ENCODE data around the gene ZBTB5. TPM values are rescaled to one million over a fixed set of nuclear protein-coding genes. Genes with fewer than 3 reads are reported as not detected.
"Not testable (repeated sequence)": the region's sequence is repeated elsewhere in the genome, so short reads cannot be mapped to it uniquely, and the experiment has no call there.

ZBTB5 gene
- total RNA-seq, 1 experiment from 2014 or later = 9.0 TPM

DNA sequence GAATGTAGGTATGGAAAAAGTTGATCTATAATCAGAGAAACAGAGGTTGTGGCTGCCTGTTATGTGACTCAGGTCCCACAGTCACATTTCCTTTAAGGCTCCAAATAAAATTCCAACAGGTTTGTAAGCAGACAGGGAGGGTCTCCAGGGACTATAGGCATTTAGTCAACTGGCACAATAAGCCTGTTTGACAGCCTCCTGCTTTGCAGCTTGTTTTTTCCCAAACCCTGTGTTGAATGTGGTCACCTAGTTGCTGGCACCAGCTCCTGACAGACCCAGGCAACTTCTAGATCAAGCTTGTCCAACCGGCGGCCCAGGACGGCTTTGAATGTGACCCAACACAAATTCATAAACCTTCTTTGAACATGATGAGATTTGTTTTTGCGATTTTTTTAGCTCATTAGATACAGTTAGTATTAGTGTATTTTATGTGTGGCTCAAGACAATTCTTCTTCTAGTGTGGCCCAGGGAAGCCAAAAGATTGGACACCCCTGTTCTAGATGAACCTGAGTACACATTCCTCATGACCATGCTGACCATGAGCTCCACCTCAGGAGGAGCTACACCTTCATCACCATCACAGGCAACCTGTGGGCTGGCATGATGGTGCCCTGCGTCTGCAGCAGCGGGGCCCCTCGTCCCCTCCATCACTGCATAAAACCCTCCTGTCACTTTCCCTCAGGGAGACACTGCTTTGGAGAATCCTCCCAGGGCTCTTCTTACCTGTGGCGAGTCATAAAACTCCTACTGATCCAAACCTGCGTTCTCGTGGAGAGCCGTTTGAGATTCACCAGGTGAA is 58.4 kb downstream of the ZBTB5 start:
- no peak for DNase-seq (ENCODE audit: low spot score)

DNA sequence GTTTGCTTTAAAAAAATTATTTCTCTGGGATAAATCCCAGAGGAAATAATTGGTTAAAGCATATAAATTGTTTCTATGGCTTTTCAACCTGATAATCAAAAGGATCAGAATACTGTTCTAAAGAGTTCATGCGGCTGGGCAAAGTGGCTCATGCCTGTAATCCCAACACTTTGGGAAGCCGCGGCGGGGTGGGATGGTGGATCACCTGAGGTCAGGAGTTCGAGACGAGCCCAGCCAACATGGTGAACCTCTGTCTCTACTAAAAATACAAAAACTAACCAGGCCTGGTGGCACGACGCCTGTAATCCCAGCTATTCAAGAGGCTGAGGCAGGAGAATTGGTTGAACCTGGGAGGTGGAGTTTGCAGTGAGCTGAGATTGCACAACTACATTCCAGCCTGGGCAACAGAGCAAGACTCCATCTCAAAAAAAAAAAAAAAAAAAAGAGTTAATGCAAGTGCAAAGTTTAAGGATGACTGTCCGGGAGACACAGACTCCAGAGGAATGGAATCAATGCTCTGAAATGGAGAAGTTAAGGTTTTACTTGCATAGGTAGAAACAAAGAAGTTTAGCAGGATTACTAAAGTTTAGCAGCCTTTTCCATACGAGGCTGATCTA is 59.4 kb downstream of the ZBTB5 start:
- no peak for DNase-seq (ENCODE audit: low spot score)

DNA sequence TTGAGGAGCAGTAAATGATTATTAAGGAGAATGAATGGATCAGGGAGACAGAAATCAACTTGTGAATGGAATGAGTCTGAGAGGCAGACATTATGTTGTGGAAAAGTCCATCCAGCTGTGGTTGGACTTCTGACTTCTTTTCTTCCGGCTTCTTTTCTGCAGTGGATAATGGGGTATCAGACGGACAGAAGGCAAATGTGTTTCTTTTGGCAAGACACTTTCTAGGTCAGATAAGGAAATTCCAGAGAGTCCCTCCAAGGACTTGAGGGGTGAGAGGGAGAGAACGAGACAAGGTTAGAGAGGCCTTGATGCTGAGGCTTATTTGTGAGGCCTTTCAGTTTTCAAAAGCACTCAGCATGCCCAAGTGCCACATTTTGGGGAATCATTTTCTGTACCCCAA is 59.9 kb downstream of the ZBTB5 start:
- no peak for DNase-seq (ENCODE audit: low spot score)

DNA sequence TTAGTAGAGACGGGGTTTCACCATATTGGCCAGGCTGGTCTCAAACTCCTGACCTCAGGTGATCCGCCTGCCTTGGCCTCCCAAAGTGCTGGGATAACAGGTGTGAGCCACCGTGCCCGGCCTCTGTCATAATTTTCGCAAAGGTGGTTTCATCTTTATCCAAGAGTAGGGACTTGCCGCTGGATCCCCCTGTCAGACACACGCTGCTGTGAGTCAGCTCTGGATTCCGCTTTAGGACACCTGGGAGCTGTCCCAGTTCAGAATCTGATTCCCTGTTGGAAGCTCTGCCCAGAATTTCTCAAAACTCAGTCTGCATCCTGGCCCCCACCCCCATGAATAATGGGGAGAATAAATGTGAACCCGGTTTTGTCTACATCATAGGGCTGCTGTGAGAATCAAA is 60.7 kb downstream of the ZBTB5 start:
- DNase-seq (ENCODE audit: low spot score) = no peak

DNA sequence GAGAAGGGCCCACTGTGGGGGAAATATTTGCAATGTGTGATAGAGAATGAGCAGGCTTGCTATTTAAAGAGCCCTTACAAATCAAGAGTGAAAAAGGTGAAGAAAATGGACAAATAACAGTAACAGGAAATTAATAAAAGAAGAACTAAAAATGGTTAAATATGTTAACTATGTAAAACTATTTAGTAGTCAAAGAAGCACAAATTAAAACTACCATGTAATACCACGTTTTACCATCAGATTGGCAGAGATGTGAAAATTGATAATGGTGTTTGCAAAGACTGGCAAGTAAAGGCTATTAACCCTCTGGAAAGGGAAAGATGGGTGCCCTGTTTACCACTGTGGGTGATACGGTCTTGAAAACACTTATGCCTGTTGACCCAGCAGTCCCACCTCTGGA is 65.9 kb downstream of the ZBTB5 start:
- DNase-seq (ENCODE audit: low spot score) = no peak

DNA sequence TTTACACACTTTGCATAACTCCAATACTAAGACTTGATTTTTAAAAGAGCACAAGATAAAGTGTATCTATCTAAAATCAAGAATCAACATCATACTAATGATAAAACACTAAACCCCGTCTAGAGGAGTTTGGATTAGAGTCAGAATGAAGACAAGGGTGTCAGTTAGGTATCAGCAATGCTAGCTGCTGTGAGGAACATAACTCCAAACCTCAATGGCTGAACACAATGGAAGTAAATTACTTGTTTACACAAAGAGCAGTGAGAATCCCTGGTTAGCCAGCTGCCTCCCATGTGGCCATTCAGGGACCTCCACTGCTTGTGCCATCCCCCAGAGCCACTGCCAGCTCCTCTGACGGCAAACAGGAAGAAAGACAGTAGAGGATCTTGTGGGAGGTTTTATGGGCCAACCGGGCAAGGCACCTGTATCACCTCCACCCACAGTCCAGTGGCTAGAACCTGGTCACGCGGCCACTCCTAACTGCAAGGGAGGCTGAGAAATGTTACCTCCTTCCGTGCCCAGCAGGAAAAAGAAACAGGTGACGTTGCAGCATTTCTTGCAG is 66.7 kb downstream of the ZBTB5 start:
- no peak for DNase-seq (ENCODE audit: low spot score)

DNA sequence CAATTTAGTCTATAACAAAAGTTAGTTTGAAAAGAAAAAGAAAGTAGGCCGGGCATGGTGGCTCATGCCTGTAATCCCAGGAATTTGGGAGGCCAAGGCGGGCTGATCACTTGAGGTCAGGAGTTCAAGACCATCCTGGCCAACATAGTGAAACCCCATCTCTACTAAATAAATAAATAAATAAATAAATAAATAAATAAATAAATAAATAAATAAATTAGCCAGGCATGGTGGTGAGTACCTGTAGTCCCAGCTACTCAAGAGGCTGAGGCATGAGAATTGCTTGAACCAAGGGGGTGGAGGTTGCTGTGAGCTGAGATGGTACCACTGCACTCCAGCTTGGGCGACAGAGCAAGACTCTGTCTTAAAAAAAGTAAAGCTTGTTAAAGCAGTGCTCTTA is 67.3 kb downstream of the ZBTB5 start:
- DNase-seq (ENCODE audit: low spot score) = not testable (repeated sequence)

DNA sequence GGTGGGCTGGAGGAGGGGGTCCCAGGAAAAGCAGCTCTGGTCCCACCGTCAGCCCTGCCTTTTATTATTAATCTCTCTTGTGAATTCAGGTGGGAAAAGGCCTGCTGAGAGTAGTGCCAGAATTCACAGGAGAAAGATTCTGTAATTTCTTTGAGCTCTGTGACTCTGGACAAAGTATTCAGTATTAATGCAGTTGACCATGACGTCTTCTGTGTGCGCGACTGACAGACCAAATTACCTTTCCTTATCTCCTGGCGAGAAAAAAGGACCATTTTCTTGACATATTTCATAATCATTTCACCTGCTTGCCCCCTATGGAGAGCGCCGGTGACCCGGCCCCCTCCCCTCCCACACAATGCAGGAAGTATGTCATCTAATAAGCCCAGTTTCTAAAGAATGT is 69.6 kb downstream of the ZBTB5 start:
- no peak for DNase-seq (ENCODE audit: low spot score)

DNA sequence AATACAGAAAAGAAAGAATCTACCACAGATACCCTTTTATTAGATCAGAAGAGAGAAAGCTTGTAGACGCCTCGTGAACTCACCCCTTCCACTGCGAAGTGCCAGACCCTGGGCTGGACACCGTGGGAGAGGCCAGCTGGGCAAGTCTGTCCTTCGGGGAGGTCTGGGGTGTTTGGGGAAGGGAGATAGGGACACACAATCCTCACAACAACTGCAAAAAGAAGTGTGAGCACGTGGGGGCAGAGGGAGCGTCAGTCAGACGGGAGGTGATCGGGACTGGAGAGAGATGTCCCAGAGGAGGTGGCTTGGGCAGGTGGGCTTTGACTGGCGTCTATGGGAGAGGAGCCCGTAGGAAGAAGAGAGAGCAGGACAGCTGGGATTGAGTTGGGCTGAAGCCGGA is 70.0 kb downstream of the ZBTB5 start:
- DNase-seq (ENCODE audit: low spot score) = no peak

DNA sequence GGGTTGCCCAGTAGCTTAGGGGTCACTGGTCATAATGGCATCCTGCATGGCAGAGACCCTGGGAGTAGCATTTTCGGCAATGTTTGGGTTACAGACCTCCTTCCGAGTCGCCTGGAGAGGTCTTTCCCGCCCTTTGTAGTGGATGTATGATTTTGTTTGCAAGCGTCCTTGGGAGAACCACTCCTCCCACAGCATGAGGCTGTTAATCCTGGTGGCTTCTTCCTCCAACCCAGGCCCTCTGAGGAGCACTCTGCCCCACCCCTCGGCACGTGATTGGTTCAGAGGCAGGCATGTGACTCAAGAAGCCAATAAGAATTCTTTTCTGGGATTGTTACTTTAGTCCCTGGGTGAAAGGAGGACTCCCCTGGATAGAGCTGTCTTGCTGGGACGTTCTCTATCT is 73.0 kb downstream of the ZBTB5 start:
- DNase-seq (ENCODE audit: low spot score) = no peak

DNA sequence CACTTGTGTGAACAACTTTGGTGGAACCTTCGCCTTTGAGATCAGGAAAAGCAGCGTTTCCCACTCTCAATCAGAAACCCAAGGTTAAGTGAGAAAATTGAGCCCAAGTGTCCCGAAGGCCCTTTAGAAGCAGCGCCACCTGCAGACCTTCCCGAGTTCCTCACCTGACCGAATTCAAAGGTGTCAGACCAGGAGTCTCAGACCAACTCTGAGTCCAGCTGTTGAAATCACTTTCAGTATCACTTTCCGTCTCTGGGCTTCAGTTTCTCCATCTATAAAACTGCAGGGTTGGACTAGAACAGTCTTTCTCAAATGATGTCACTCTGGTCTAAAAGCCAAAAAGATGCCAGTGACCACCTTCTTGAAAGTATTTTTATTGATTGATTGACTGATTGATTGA is 74.5 kb downstream of the ZBTB5 start:
- DNase-seq (ENCODE audit: low spot score) = peak; percentile 51

Other genes starting within 250 kb of the ZBTB5 start
- gene GRHPR, start 42.8 kb downstream of the ZBTB5 start, total RNA-seq (2014; rRNA removed; shearing (Covaris generic)) = 96.7 and 102 TPM in 2 replicates
- gene POLR1E, start 20.5 kb upstream of the ZBTB5 start, total RNA-seq (2014; rRNA removed; shearing (Covaris generic)) = 17.7 and 21.8 TPM in 2 replicates
- 3.4 and 7.4 TPM in 2 replicates for gene FBXO10, start 110.9 kb upstream of the ZBTB5 start, total RNA-seq (2014; rRNA removed; shearing (Covaris generic))
- gene TOMM5, start 127.1 kb upstream of the ZBTB5 start, total RNA-seq (2014; rRNA removed; shearing (Covaris generic)) = 215 and 224 TPM in 2 replicates
- gene FRMPD1, start 185.5 kb upstream of the ZBTB5 start, total RNA-seq (2014; rRNA removed; shearing (Covaris generic)) = not detected in 2 replicates

All from HT-29 (cell line).